Measurements from ENCODE around the gene ZSWIM1. TPM values are rescaled to one million over a fixed set of nuclear protein-coding genes. Genes with fewer than 3 reads are reported as not detected.

ZSWIM1 gene
- total and polyA plus RNA-seq, 10 donors, result 3.7 to 16.1 (median 11.1) TPM

DNA sequence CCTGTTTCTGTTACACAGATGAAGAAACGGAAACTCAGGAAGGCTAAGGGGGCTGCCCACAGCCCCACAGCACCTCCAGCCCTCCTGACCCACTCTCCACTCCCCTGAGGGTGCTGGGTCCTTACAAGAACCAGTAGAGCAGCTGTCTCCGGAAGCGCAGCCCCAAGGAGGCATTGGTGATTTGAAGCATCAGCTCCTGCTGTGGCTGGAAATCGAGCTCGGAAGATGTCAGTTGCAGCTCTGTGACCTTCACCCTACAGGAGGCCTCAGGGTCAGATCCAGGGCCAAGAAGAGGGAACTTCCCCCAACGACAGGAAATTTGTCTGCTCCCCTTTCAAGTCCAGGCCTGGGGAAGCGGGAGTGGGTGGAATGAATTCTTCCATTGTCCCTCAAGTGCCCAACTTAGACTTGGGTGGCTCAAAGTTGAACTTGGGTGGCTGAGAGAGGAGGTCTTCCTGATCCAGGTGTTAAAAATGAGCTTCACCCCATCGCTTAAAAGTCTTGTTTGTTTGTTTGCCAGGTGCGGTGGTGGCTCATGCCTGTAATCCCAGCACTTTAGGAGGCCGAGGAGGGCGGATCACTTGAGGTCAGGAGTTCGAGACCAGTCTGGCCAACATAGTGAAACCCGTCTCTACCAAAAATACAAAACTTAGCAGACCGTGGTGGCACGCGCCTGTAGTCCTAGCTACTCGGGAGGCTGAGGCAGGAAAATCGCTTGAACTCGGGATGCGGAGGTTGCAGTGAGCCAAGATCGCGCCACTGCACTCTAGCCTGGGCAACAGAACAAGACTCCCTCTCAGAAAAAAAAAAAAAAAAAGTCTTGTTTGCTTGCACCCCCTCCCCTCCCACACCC is 29.0 kb downstream of the ZSWIM1 start:
- DNase-seq, result no peak
- no peaks in the 10 kb centered on the region for H3K9me3 ChIP-seq
- WGBS, 5 donors, result 75 to 80% (median 77%) methylated on average over 21 to 22 of the region's 22 CpGs
- peak overlapping the region in 4 of 8 donors; percentile 45 to 78 (median 48) for H3K4me3 ChIP-seq
- intact Hi-C loops (cut with DNase I; ENCODE audit: low total_unique reads), result no loop called here
- no peak for TF ChIP-seq POLR2A (IDR thresholded peaks at IDR 0.05)
- TF ChIP-seq, protein P1, sequence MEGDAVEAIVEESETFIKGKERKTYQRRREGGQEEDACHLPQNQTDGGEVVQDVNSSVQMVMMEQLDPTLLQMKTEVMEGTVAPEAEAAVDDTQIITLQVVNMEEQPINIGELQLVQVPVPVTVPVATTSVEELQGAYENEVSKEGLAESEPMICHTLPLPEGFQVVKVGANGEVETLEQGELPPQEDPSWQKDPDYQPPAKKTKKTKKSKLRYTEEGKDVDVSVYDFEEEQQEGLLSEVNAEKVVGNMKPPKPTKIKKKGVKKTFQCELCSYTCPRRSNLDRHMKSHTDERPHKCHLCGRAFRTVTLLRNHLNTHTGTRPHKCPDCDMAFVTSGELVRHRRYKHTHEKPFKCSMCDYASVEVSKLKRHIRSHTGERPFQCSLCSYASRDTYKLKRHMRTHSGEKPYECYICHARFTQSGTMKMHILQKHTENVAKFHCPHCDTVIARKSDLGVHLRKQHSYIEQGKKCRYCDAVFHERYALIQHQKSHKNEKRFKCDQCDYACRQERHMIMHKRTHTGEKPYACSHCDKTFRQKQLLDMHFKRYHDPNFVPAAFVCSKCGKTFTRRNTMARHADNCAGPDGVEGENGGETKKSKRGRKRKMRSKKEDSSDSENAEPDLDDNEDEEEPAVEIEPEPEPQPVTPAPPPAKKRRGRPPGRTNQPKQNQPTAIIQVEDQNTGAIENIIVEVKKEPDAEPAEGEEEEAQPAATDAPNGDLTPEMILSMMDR (IDR thresholded peaks at IDR 0.05 in 8 of 11, conservative IDR thresholded peaks at IDR 0.05 in 3 of 11), result no peak
- TF ChIP-seq POLR2AphosphoS5 (IDR thresholded peaks at IDR 0.05), result no peak
- peak overlapping the region in 5 of 8 donors; percentile 16 to 86 (median 51) for H3K27ac ChIP-seq
- H3K4me1 ChIP-seq, result peaks cover 14 to 54% (median 34%) of the 10 kb centered on the region in 6 donors
- peaks cover 0 to 31% (median 5%) of the 10 kb centered on the region in 7 donors for H3K27me3 ChIP-seq (replicated peaks in 1 of 7)
- H3K36me3 ChIP-seq, result peaks cover 0 to 4% (median 0%) of the 10 kb centered on the region in 6 donors

DNA sequence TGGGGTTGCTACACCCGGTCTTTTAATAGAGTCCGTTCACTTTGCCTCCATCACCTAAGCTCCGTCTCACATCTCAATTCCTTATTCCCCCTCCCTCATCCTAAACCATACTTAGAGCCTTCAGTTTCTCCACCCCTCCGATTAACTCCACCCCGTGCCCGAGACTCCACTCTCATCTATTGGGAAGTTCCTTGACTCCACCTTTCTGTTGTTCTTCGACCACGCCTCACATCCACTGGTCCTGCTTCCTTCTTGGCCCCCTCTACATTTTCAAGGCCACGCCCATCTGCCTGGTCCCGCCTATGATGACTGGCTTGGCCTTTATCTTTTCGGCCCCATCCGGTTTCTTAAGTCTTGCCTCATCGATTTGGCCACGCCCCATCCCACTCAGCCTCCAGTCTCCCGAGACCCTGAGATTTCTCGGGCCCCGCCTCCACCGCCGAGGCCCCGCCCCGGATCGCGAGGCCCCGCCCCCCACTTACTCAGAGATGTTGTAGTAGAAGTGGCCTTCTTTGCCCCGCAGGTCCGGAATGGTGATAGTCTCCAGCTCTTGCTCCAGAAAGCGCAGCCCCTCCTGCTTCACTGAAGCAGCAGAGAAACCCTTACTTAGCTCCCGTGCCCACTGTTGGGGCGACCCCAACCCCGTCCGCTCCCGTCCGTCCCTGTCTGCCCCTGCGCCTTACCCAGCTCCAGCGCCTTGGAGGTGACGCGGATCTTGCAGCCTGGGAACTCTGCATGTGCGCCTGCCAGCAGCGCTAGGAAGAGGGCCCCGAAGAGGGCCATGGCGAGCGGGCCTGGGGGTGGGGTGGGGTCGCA is 29.9 kb downstream of the ZSWIM1 start:
- H3K27ac ChIP-seq, result peak overlapping the region in 7 of 8 donors; percentile 51 to 86 (median 79)
- peak overlapping the region; percentile 31 to 78 (median 46) for H3K4me3 ChIP-seq
- peaks cover 0 to 36% (median 5%) of the 10 kb centered on the region in 7 donors for H3K27me3 ChIP-seq (replicated peaks in 1 of 7)
- TF ChIP-seq POLR2A (IDR thresholded peaks at IDR 0.05) (no peak), POLR2AphosphoS5 (IDR thresholded peaks at IDR 0.05) (peak; percentile 75 to 85 (median 76))
- TF ChIP-seq, protein P1 (IDR thresholded peaks at IDR 0.05 in 8 of 11, conservative IDR thresholded peaks at IDR 0.05 in 3 of 11), result peak in 2 of 11 experiments; percentile 12 to 27
- H3K4me1 ChIP-seq, result peaks cover 14 to 59% (median 34%) of the 10 kb centered on the region in 6 donors
- H3K36me3 ChIP-seq, result peaks cover 0 to 3% (median 0%) of the 10 kb centered on the region in 6 donors
- 1 to 3% (median 2%) methylated on average over 36 to 43 of the region's 43 CpGs for WGBS, 5 donors
- peak; percentile 97 for DNase-seq
- intact Hi-C loops (cut with DNase I; ENCODE audit: low total_unique reads), result no loop called here
- no peaks in the 10 kb centered on the region for H3K9me3 ChIP-seq

DNA sequence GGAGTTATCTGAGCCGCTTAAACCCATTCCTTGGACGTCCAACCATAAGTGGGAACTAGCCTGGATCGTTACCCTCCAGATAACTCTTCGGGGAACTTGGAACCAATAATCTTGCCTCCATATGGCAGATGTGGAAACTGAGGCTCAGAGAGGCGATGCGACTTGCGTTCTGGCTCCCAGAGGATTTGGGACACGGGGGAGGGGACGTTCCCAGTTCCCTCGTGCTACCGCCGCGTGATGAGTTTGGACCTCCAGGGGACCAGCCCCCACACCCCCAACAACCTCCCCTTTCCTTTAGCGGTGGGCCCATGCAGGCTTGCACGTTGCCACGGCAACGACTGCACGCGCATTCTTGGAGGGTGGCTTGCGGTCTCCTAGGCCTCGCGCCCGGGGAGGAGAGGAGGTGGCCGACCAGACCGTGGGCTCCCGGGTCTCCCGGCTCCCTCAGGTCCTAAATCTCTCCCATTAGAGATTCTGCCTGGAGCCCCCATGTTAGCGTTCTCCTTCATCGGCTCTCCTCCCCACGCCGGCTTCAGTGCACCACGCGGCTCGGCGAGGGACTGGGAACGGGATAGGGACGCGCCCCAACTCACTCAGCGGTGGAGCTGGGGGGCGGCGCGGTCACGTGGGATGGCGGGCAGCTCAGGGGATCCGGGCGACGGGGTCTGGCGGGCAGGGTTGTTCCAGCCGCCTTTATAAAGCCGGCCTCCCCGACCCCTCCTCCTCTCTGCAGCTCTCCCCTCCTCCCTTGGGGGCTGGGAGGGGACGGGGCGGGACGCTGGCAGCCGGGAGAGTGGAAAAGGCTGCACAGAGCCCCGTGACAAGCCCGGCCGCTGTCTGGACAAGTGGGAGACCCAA is 30.7 kb downstream of the ZSWIM1 start, which contains the start of gene PLTP:
PLTP (minus strand) TSS at position 670 of the 858 bp plus-strand sequence. CDS start 703 bp downstream, outside the sequence.
- no peaks in the 10 kb centered on the region for H3K36me3 ChIP-seq
- DNase-seq, result peak; percentile 87
- no peak for TF ChIP-seq POLR2A (IDR thresholded peaks at IDR 0.05)
- TF ChIP-seq, protein P1 (IDR thresholded peaks at IDR 0.05 in 8 of 11, conservative IDR thresholded peaks at IDR 0.05 in 3 of 11), result no peak
- peak; percentile 65 to 82 (median 78) for TF ChIP-seq POLR2AphosphoS5 (IDR thresholded peaks at IDR 0.05)
- H3K27me3 ChIP-seq (replicated peaks in 1 of 7), result peaks cover 0 to 36% (median 5%) of the 10 kb centered on the region in 7 donors
- peak within 1 kb of the TSS in 7 of 8 donors; percentile 51 to 86 (median 79) for H3K27ac ChIP-seq
- WGBS, 5 donors, result 1 to 3% (median 2%) methylated on average over 16 to 58 of the region's 58 CpGs
- no peaks in the 10 kb centered on the region for H3K9me3 ChIP-seq
- peaks cover 14 to 59% (median 34%) of the 10 kb centered on the region in 6 donors for H3K4me1 ChIP-seq
- intact Hi-C loops (cut with DNase I; ENCODE audit: low total_unique reads), result no loop called here
- peak within 1 kb of the TSS; percentile 31 to 78 (median 46) for H3K4me3 ChIP-seq
